Loucy (cell line): ENCODE measurements around the gene FMN2.
"Not testable (repeated sequence)": the region's sequence is repeated elsewhere in the genome, so short reads cannot be mapped to it uniquely, and the experiment has no call there.

ENCODE experiments used
- H2AFZ ChIP-seq: fragments of 200-600 bp; sonication (generic); 2 replicates; pipeline ENCODE4 v1.6.0; 2016; ENCODE audit warnings: antibody characterized with exemption, mild to moderate bottlenecking, low read length, moderate library complexity
- H3F3A ChIP-seq: fragments of 200-600 bp; 2 replicates; pipeline ENCODE4 v1.6.0; 2016; ENCODE audit warnings: antibody characterized with exemption, low read depth, mild to moderate bottlenecking
- H3K27me3 ChIP-seq: fragments of 200-600 bp; sonication (generic); 2 replicates; pipeline ENCODE4 v1.6.1; 2014; ENCODE audit warnings: low read length, mild to moderate bottlenecking; ENCODE audit not compliant: insufficient read depth, poor library complexity, severe bottlenecking
- H3K36me3 ChIP-seq: fragments of 200-600 bp; sonication (generic); 2 replicates; pipeline ENCODE4 v1.6.1; 2016; ENCODE audit warnings: low read length; ENCODE audit not compliant: insufficient read depth
- H3K4me1 ChIP-seq: fragments of 200-600 bp; sonication (generic); 2 replicates; pipeline ENCODE4 v1.5.1; 2014; ENCODE audit warnings: low read length, mild to moderate bottlenecking; ENCODE audit not compliant: insufficient read depth, poor library complexity, severe bottlenecking
- H3K4me2 ChIP-seq: fragments of 200-600 bp; sonication (generic); 2 replicates; pipeline ENCODE4 v1.6.0; 2014; ENCODE audit warnings: antibody characterized with exemption, low read length, low read depth, mild to moderate bottlenecking; ENCODE audit not compliant: poor library complexity, severe bottlenecking
- H3K4me3 ChIP-seq: fragments of 200-600 bp; sonication (generic); 2 replicates; pipeline ENCODE4 v1.5.1; 2014; ENCODE audit warnings: low read length, mild to moderate bottlenecking, mixed read lengths; ENCODE audit not compliant: poor library complexity, severe bottlenecking
- H3K79me2 ChIP-seq: fragments of 200-600 bp; sonication (generic); 2 replicates; pipeline ENCODE4 v1.6.1; 2014; ENCODE audit warnings: low read length; ENCODE audit not compliant: insufficient read depth
- H3K9ac ChIP-seq: fragments of 200-600 bp; sonication (generic); 2 replicates; pipeline ENCODE4 v1.6.0; 2014; ENCODE audit warnings: mild to moderate bottlenecking, low read depth, low read length, moderate library complexity; ENCODE audit not compliant: poor library complexity, severe bottlenecking
- H3K9me2 ChIP-seq: fragments of 200-600 bp; sonication (generic); replicated peaks from 2 replicates; pipeline ENCODE4 v1.6.1; 2016; ENCODE audit warnings: low read depth, low read length, mixed read lengths
- H3K9me3 ChIP-seq: fragments of 200-600 bp; sonication (generic); 2 replicates; pipeline ENCODE4 v1.6.1; 2014; ENCODE audit warnings: mild to moderate bottlenecking, antibody characterized with exemption, low read length, low read depth; ENCODE audit not compliant: insufficient read depth
- H4K20me1 ChIP-seq: fragments of 200-600 bp; sonication (generic); 2 replicates; pipeline ENCODE4 v1.6.0; 2014; ENCODE audit warnings: antibody characterized with exemption, low read length, mild to moderate bottlenecking; ENCODE audit not compliant: insufficient read depth, poor library complexity, severe bottlenecking
- CTCF ChIP-seq: fragments of 200-600 bp; sonication (generic); conservative IDR thresholded peaks from 2 replicates; pipeline ENCODE4 v1.5.1; 2014; ENCODE audit warnings: mild to moderate bottlenecking, antibody characterized with exemption, low read length
- EZH2phosphoT487 ChIP-seq: fragments of 200-600 bp; IDR thresholded peaks from 2 replicates; pipeline ENCODE4 v1.6.1; 2018; ENCODE audit warnings: antibody characterized with exemption, mild to moderate bottlenecking, moderate library complexity, borderline replicate concordance

FMN2 gene

DNA sequence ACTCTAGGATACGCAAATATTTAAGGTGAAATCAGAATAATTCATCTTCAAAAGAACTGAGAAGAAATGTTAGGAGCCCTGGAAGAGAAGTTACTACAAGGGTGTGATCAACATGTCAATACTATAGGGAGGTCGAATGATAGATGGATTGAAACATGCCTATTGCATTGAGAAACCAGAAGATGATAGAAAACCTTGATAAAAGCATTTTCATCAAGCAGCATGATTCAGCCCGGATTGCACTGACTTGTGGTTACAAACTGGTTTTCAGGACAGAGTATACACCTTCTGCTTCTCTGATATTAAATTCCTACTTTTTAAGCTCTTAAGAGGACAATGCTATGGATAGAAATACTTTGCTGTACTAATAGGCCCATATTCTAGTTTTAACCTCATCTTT is 164.2 kb downstream of the FMN2 start:
- Histone ChIP-seq H4K20me1 (no peaks in the 10 kb centered on the region), H3K9ac (no peak overlapping the region), H3K4me3 (no peak overlapping the region), H3K4me1 (no peaks in the 10 kb centered on the region), H3K27me3 (no peaks in the 10 kb centered on the region), H3K4me2 (no peak overlapping the region), H2AFZ (no peak overlapping the region), H3K79me2 (no peaks in the 10 kb centered on the region), H3K9me2 (no peaks in the 10 kb centered on the region), H3K9me3 (no peaks in the 10 kb centered on the region), H3F3A (no peaks in the 10 kb centered on the region), H3K36me3 (no peaks in the 10 kb centered on the region)
- TF ChIP-seq EZH2phosphoT487 = no peak
- TF ChIP-seq CTCF = no peak

DNA sequence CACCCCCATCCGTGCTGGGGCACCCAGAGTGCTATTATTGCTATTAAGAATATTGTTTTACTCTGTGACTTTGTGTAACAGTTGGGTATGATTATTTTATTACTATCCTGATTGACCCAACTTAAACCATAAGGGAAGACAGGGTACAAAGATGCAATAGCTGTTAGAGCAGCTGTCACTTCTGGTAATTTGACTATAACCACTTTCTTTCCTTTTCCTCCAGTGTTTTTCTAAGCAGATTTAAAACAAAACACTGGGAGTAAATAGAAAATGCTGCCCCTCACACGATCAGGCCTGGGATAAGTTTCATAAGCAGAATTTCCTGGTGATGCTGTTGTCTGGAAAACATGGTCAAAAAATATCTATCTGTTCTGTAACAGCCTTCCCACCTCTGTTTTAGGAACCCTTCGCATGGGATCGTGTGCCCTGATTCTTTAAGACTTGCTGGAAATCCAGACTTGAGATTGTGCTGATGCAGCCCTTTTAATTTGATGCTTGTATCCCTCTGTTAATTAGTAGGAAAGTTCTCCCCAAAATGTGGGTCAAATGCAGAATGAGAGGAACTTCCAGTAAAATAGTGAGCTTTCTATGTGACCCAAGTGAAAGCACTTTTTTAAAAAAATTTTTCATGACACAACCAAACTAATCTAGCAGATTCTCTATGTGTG is 165.3 kb downstream of the FMN2 start:
- Histone ChIP-seq H3K36me3 (no peaks in the 10 kb centered on the region), H3K27me3 (no peaks in the 10 kb centered on the region), H3K9me3 (no peaks in the 10 kb centered on the region), H3K79me2 (no peaks in the 10 kb centered on the region), H3K4me2 (no peak overlapping the region), H3K9ac (no peak overlapping the region), H3F3A (no peaks in the 10 kb centered on the region), H3K4me3 (no peak overlapping the region), H4K20me1 (no peaks in the 10 kb centered on the region), H3K4me1 (no peaks in the 10 kb centered on the region), H3K9me2 (no peaks in the 10 kb centered on the region), H2AFZ (no peak overlapping the region)
- TF ChIP-seq CTCF (no peak), EZH2phosphoT487 (no peak)

GRCh38 chr1:240258910-240259309 is 167.2 kb downstream of the FMN2 start:
- no peak overlapping the region for H3K4me3 ChIP-seq
- no peaks in the 10 kb centered on the region for H3K9me3 ChIP-seq
- TF ChIP-seq CTCF (no peak), EZH2phosphoT487 (no peak)
- H3K27me3 ChIP-seq = no peaks in the 10 kb centered on the region
- H2AFZ ChIP-seq = no peak overlapping the region
- no peaks in the 10 kb centered on the region for H4K20me1 ChIP-seq
- no peaks in the 10 kb centered on the region for H3K36me3 ChIP-seq
- no peak overlapping the region for H3K4me2 ChIP-seq
- H3K9me2 ChIP-seq = no peaks in the 10 kb centered on the region
- no peak overlapping the region for H3K9ac ChIP-seq
- no peaks in the 10 kb centered on the region for H3F3A ChIP-seq
- H3K4me1 ChIP-seq = no peaks in the 10 kb centered on the region
- no peaks in the 10 kb centered on the region for H3K79me2 ChIP-seq

GRCh38 chr1:240264494-240264893 is 172.8 kb downstream of the FMN2 start:
- not testable (repeated sequence) for H3F3A ChIP-seq, H3K4me3 ChIP-seq, H3K4me1 ChIP-seq, H3K9me3 ChIP-seq, H3K9me2 ChIP-seq, H3K4me2 ChIP-seq, H4K20me1 ChIP-seq, H3K9ac ChIP-seq, H2AFZ ChIP-seq, H3K27me3 ChIP-seq, H3K36me3 ChIP-seq, H3K79me2 ChIP-seq
